Measurements from ENCODE around the gene PTPRK.

The PTPRK gene

GRCh38 chr6:128276311-128276710 lies 244.1 kb downstream of the PTPRK start:
- Histone ChIP-seq H3K4me1 (peaks cover 24% of the 10 kb centered on the region), H3K9me3 (no peaks in the 10 kb centered on the region), H3K36me3 (no peaks in the 10 kb centered on the region), H3K27me3 (no peaks in the 10 kb centered on the region), H3K4me3 (ENCODE audit: low read depth, low read length) (no peak overlapping the region)
- no peak for TF ChIP-seq CTCF (IDR thresholded peaks at IDR 0.05; ENCODE audit: low read depth, low read length)
- no peak for DNase-seq

- TF ChIP-seq CTCF (IDR thresholded peaks at IDR 0.05; ENCODE audit: low read depth, low read length) = no peak
- Histone ChIP-seq H3K36me3 (no peaks in the 10 kb centered on the region), H3K4me1 (peaks cover 27% of the 10 kb centered on the region), H3K9me3 (no peaks in the 10 kb centered on the region), H3K27me3 (no peaks in the 10 kb centered on the region), H3K4me3 (ENCODE audit: low read depth, low read length) (no peak overlapping the region)
- no peak for DNase-seq
These were observed 244.7 kb downstream of the PTPRK start for GRCh38 chr6:128275681-128276080.

- Histone ChIP-seq H3K27me3 (no peaks in the 10 kb centered on the region), H3K4me1 (peaks cover 25% of the 10 kb centered on the region), H3K9me3 (no peaks in the 10 kb centered on the region), H3K36me3 (no peaks in the 10 kb centered on the region), H3K4me3 (ENCODE audit: low read depth, low read length) (no peak overlapping the region)
- TF ChIP-seq CTCF (IDR thresholded peaks at IDR 0.05; ENCODE audit: low read depth, low read length) = no peak
- no peak for DNase-seq
These were observed 245.4 kb downstream of the PTPRK start for GRCh38 chr6:128275030-128275429.

GRCh38 chr6:128271527-128271926 lies 248.9 kb downstream of the PTPRK start:
- no peak for TF ChIP-seq CTCF (IDR thresholded peaks at IDR 0.05; ENCODE audit: low read depth, low read length)

GRCh38 chr6:128271011-128271410 lies 249.4 kb downstream of the PTPRK start:
- DNase-seq = no peak
- Histone ChIP-seq H3K27me3 (no peaks in the 10 kb centered on the region), H3K4me3 (ENCODE audit: low read depth, low read length) (no peak overlapping the region), H3K4me1 (peaks cover 11% of the 10 kb centered on the region), H3K36me3 (no peaks in the 10 kb centered on the region), H3K9me3 (no peaks in the 10 kb centered on the region)
- no peak for TF ChIP-seq CTCF (IDR thresholded peaks at IDR 0.05; ENCODE audit: low read depth, low read length)

More at GRCh38 chr6:128271527-128271926, 248.9 kb downstream of the PTPRK start:
- H3K4me1 ChIP-seq = peaks cover 15% of the 10 kb centered on the region
- H3K36me3 ChIP-seq = no peaks in the 10 kb centered on the region
- no peaks in the 10 kb centered on the region for H3K9me3 ChIP-seq
- H3K4me3 ChIP-seq (ENCODE audit: low read depth, low read length) = no peak overlapping the region
- no peak for DNase-seq
- H3K27me3 ChIP-seq = no peaks in the 10 kb centered on the region

GRCh38 chr6:128266946-128267345 lies 253.5 kb downstream of the PTPRK start:
- Histone ChIP-seq H3K27me3 (no peaks in the 10 kb centered on the region), H3K4me1 (peaks cover 5% of the 10 kb centered on the region; the same call in 1 of the 2 replicates), H3K4me3 (ENCODE audit: low read depth, low read length) (no peak overlapping the region), H3K9me3 (no peaks in the 10 kb centered on the region), H3K36me3 (no peaks in the 10 kb centered on the region)
- DNase-seq = no peak
- no peak for TF ChIP-seq CTCF (IDR thresholded peaks at IDR 0.05; ENCODE audit: low read depth, low read length)

Measured in BE2C (cell line).